Effector memory CD8-positive, alpha-beta T cell (primary cell): Measurements from ENCODE around the gene ZMIZ1.

Source experiments
- ATAC-seq: fragments of 150-1000 bp; cut with Tn5 transposase; replicated peaks from 2 replicates; pipeline ENCODE4 v1.10.0; 2021; ENCODE audit warnings: mild to moderate bottlenecking, moderate library complexity
- DNase-seq, 3 experiments: peaks; one replicate each; pipeline ENCODE4 v3.0.0; 2021
- H3K27ac Mint-ChIP-seq, 2 donors: one replicate each; pipeline ENCODE4 v1.8.0; 2022; ENCODE audit warnings: mild to moderate bottlenecking in 2 of 2, mixed read lengths in 2 of 2, moderate library complexity in 2 of 2
- H3K27me3 Mint-ChIP-seq, 2 donors: one replicate each; pipeline ENCODE4 v1.8.0; 2022; ENCODE audit warnings: mixed read lengths in 2 of 2
- H3K36me3 Mint-ChIP-seq: one replicate; pipeline ENCODE4 v1.8.0; 2022; ENCODE audit warnings: mild to moderate bottlenecking, moderate library complexity, mixed read lengths; ENCODE audit not compliant: insufficient read depth
- H3K4me1 Mint-ChIP-seq, 2 donors: one replicate each; pipeline ENCODE4 v1.8.0; 2022; ENCODE audit warnings: low read depth in 2 of 2, mixed read lengths in 2 of 2
- H3K4me3 Mint-ChIP-seq, 2 donors: one replicate each; pipeline ENCODE4 v1.8.0; 2022; ENCODE audit warnings: mild to moderate bottlenecking in 2 of 2, mixed read lengths in 2 of 2, moderate library complexity in 2 of 2
- H3K9me3 Mint-ChIP-seq, 2 donors: one replicate each; pipeline ENCODE4 v1.8.0; 2022; ENCODE audit warnings: mixed read lengths in 2 of 2

ZMIZ1 gene

DNA sequence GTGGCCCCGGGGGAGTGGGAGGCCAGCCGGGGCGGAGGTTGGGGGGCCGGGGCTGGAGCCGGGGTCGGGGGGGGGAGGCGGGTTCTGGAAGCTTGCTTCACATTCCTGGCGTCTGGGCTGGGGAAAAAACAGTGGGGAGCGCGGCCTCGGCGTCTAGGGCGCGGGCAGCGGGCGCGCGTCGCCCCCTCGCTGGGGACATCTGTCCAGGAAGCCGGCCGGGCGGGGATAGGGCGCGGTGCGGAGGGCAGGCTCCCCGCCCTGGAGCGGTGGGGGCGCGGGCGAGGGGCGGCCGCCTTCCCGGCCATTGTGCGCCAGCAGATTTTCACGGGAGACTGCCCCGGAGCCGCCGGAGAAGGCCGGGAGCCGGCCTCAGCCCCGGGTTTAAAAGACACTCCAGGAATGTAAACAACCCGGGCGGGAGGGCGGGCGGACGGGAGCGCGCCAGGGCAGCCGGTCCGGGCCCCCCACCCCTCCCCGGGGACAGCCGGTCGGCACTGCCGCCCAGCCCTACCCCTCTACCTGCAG, 1.4 kb downstream of the ZMIZ1 start:
- peak overlapping the region; percentile 68 to 88 for H3K4me3 Mint-ChIP-seq
- no peak for ATAC-seq
- H3K4me1 Mint-ChIP-seq = peaks cover 24 to 27% of the 10 kb centered on the region in 2 donors
- H3K9me3 Mint-ChIP-seq = no peaks in the 10 kb centered on the region
- no peaks in the 10 kb centered on the region for H3K27me3 Mint-ChIP-seq
- DNase-seq = no peak
- peaks cover 13% of the 10 kb centered on the region for H3K36me3 Mint-ChIP-seq
- H3K27ac Mint-ChIP-seq = peak overlapping the region; percentile 67 to 83

DNA sequence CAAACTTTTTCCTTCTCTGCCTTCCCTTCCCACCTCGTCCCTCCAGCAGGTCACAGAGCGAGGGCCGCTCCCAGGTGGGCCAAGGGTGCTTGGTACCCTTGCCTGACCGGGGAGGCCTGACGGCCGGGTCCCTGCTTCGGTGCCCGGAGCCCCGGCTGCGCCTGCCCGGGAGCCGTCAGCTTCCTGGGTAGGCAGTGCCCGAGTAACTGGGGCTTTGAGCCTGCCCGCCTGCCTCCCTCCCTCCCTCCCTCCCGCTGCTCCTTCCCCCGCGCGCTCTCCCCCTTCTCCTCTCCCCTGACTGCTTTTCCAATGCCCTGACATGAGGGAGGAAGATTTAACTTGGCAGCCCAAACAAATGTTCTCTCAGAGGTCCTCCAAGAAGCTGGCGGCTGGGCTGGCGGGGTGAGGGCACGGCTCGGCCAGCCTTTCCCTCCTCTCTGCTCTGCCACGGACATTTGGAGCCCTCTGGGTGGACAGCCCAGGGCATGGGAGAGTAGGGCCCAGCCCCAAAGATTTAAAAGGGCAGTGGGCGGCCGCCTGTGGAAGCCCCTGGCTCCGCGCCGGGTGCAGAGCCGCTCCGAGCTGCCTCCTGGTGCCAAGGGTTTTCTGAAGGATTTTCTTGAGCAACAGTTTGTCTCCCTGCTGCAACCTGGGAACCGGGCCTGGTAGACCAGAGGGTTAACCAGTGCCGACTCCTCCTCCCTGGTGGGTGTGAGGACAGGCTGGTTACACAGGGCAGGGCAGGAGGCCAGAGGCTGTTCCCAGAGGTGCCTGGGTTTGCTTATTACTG, 2.0 kb downstream of the ZMIZ1 start:
- DNase-seq (peak in 1 of 3 experiments; percentile 11), ATAC-seq (no peak)
- Mint-ChIP-seq H3K27ac (peak overlapping the region in 1 of 2 donors; percentile 63), H3K36me3 (peaks cover 13% of the 10 kb centered on the region), H3K4me3 (peak overlapping the region; percentile 68 to 88), H3K9me3 (no peaks in the 10 kb centered on the region), H3K27me3 (no peaks in the 10 kb centered on the region), H3K4me1 (peaks cover 22% of the 10 kb centered on the region in 2 donors)

GRCh38 chr10:79071396-79071923, 2.7 kb downstream of the ZMIZ1 start:
- H3K27me3 Mint-ChIP-seq = no peaks in the 10 kb centered on the region
- H3K4me3 Mint-ChIP-seq = peak overlapping the region; percentile 68 to 88
- DNase-seq (no peak), ATAC-seq (no peak)
- H3K9me3 Mint-ChIP-seq = no peaks in the 10 kb centered on the region
- H3K27ac Mint-ChIP-seq = peak overlapping the region in 1 of 2 donors; percentile 63
- H3K4me1 Mint-ChIP-seq = peaks cover 22 to 25% of the 10 kb centered on the region in 2 donors
- H3K36me3 Mint-ChIP-seq = peaks cover 13% of the 10 kb centered on the region

GRCh38 chr10:79072041-79072441, 3.3 kb downstream of the ZMIZ1 start:
- peak overlapping the region; percentile 18 to 68 for H3K4me3 Mint-ChIP-seq
- DNase-seq = no peak
- peaks cover 13% of the 10 kb centered on the region for H3K36me3 Mint-ChIP-seq
- peaks cover 23 to 27% of the 10 kb centered on the region in 2 donors for H3K4me1 Mint-ChIP-seq
- H3K9me3 Mint-ChIP-seq = no peaks in the 10 kb centered on the region
- no peak for ATAC-seq
- H3K27ac Mint-ChIP-seq = peak overlapping the region in 1 of 2 donors; percentile 44
- no peaks in the 10 kb centered on the region for H3K27me3 Mint-ChIP-seq

GRCh38 chr10:79072994-79073645, 4.4 kb downstream of the ZMIZ1 start:
- Mint-ChIP-seq H3K4me3 (no peak overlapping the region), H3K36me3 (peaks cover 13% of the 10 kb centered on the region)

DNA sequence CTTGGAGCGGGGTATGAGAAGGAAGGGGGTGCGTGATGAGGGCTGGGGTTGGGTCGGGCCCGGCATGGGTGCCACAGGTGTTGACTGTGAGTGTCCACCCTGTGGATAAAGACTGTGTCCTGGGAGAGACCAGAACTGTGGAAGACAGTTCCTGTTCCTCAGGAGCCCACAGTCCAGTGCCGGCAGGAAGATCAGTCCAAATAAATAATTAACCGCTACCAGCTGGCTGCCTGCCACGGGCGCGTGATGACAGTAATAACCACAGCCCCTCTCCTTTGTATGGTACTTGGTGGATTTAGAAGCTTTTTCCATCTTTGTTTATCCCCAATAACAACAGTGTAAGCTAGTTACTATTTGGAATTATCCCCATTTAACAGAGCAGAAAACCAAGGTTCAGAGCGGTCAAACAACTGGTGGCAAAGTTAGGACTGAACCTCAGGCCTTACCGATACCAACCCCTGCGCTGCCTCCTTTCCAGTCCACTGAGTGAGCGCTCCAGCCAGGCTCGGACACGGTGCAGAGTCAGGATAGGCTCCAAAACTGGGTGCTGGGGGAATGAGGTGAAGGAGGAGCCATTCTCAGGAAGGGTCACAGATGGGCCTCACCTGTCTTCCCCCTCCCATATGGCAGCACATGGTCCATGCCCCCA, 5.1 kb downstream of the ZMIZ1 start:
- Mint-ChIP-seq H3K4me3 (no peak overlapping the region), H3K27me3 (no peaks in the 10 kb centered on the region), H3K9me3 (no peaks in the 10 kb centered on the region), H3K27ac (no peak overlapping the region), H3K36me3 (peaks cover 9% of the 10 kb centered on the region), H3K4me1 (peaks cover 14 to 19% of the 10 kb centered on the region in 2 donors)
- no peak for ATAC-seq
- DNase-seq = no peak

More at GRCh38 chr10:79072994-79073645, 4.4 kb downstream of the ZMIZ1 start:
- Mint-ChIP-seq H3K9me3 (no peaks in the 10 kb centered on the region), H3K27ac (peak overlapping the region in 1 of 2 donors; percentile 44), H3K4me1 (peaks cover 16 to 21% of the 10 kb centered on the region in 2 donors), H3K27me3 (no peaks in the 10 kb centered on the region)
- no peak for ATAC-seq
- DNase-seq = no peak

DNA sequence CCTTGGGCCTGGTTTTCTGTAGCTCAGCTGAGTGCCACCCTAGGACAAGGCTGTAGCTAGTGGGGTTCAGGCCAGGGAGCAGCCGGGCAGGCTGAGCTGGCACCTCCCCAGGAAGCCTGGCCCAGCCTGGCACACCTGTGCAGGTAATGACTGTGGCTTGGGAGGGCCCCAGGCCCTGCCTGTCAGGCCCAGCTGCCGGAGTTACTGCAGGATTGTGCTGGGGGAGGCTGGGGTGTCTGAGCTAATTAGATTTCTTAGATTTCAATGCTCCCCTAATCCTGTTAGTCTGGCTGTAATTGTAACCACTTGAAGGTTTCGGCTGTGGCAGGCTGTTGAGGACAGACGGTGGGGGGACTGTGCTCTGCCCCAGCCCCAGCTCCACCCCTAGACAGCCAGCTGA, 6.0 kb downstream of the ZMIZ1 start:
- Mint-ChIP-seq H3K9me3 (no peaks in the 10 kb centered on the region), H3K27ac (no peak overlapping the region), H3K4me1 (peaks cover 11 to 19% of the 10 kb centered on the region in 2 donors), H3K27me3 (no peaks in the 10 kb centered on the region), H3K36me3 (peaks cover 9% of the 10 kb centered on the region), H3K4me3 (no peak overlapping the region)
- DNase-seq (no peak), ATAC-seq (no peak)

GRCh38 chr10:79075418-79075817, 6.7 kb downstream of the ZMIZ1 start:
- DNase-seq (no peak), ATAC-seq (no peak)
- H3K36me3 Mint-ChIP-seq = peaks cover 9% of the 10 kb centered on the region
- no peaks in the 10 kb centered on the region for H3K9me3 Mint-ChIP-seq
- no peaks in the 10 kb centered on the region for H3K27me3 Mint-ChIP-seq
- H3K27ac Mint-ChIP-seq = no peak overlapping the region
- no peak overlapping the region for H3K4me3 Mint-ChIP-seq
- peaks cover 8 to 21% of the 10 kb centered on the region in 2 donors for H3K4me1 Mint-ChIP-seq

DNA sequence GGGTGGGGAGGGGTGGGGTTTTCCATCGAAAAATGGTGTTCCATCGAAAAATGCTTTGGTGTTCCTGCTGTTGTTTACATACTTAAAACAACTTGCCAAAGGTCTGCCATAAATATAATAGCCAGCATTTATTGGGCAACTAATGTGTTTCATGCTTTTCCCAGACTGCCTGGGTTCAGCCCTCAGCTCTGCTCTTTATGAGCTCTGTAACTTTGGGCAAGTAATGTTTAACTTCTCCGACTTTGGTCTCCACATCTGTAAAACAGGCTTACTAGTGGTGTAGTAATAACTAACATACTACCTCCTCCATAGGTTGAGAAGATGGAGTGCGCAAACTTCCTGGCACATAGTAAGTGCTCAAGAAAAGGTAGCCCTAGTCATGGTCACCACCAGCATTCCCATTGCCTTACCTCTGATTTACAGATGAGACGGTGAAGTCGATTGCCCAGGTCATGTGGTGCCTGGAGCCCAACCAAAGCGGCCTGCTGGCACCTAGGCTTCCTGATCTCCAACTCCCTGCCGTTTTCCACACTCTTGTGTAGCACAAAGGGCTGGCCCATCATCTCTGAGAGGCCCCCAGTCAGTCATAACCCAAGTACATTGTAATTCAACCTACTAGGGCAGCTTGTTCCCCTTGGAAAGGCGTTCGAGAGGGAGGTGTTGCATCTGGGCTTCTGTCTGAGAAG, 8.9 kb downstream of the ZMIZ1 start:
- DNase-seq (no peak), ATAC-seq (no peak)
- no peak overlapping the region for H3K27ac Mint-ChIP-seq
- H3K4me1 Mint-ChIP-seq = peaks cover 8 to 21% of the 10 kb centered on the region in 2 donors
- H3K9me3 Mint-ChIP-seq = no peaks in the 10 kb centered on the region
- no peaks in the 10 kb centered on the region for H3K27me3 Mint-ChIP-seq
- peaks cover 4% of the 10 kb centered on the region for H3K36me3 Mint-ChIP-seq
- no peak overlapping the region for H3K4me3 Mint-ChIP-seq

DNA sequence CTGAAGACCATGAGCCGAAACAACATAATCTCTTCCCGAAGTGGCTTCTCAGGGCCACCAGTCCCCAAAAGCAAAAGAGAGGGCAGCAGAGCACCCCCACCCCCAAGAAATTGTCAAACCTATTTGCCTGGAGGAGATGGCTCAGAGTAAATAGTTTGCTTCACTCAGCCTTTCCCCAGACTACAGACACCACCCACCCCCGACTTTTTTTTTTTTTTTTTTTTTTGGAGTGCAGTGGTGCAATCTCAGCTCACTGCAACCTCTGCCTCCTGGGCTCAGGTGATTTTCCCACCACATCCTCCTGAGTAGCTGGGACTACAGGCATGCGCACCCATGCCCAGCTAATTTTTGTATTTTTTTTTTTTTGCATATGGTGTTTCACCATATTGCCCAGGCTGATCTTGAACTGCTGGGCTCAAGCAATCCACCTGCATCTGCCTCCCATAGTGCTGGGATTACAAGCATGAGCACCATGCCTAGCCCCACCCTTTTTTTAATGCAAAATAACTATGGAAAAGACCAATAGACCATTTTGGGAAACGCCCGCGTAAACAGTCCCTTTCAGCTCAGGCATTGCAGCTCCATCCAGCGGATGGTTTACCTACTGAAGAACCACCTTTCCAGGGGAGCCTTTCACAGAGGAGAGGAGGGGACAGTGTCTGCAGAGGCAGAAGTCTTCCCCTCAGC, 9.7 kb downstream of the ZMIZ1 start:
- Mint-ChIP-seq H3K27me3 (no peaks in the 10 kb centered on the region), H3K4me3 (peak overlapping the region in 1 of 2 donors; percentile 27), H3K27ac (peak overlapping the region in 1 of 2 donors; percentile 66), H3K9me3 (no peaks in the 10 kb centered on the region), H3K4me1 (peaks cover 11 to 25% of the 10 kb centered on the region in 2 donors), H3K36me3 (peaks cover 4% of the 10 kb centered on the region)
- ATAC-seq (no peak), DNase-seq (no peak)

GRCh38 chr10:79079054-79079397, 10.3 kb downstream of the ZMIZ1 start:
- H3K27ac Mint-ChIP-seq = peak overlapping the region in 1 of 2 donors; percentile 66
- no peaks in the 10 kb centered on the region for H3K27me3 Mint-ChIP-seq
- H3K4me1 Mint-ChIP-seq = peaks cover 12 to 29% of the 10 kb centered on the region in 2 donors
- no peak for ATAC-seq
- H3K4me3 Mint-ChIP-seq = no peak overlapping the region
- DNase-seq = no peak
- peaks cover 4% of the 10 kb centered on the region for H3K36me3 Mint-ChIP-seq
- H3K9me3 Mint-ChIP-seq = no peaks in the 10 kb centered on the region

DNA sequence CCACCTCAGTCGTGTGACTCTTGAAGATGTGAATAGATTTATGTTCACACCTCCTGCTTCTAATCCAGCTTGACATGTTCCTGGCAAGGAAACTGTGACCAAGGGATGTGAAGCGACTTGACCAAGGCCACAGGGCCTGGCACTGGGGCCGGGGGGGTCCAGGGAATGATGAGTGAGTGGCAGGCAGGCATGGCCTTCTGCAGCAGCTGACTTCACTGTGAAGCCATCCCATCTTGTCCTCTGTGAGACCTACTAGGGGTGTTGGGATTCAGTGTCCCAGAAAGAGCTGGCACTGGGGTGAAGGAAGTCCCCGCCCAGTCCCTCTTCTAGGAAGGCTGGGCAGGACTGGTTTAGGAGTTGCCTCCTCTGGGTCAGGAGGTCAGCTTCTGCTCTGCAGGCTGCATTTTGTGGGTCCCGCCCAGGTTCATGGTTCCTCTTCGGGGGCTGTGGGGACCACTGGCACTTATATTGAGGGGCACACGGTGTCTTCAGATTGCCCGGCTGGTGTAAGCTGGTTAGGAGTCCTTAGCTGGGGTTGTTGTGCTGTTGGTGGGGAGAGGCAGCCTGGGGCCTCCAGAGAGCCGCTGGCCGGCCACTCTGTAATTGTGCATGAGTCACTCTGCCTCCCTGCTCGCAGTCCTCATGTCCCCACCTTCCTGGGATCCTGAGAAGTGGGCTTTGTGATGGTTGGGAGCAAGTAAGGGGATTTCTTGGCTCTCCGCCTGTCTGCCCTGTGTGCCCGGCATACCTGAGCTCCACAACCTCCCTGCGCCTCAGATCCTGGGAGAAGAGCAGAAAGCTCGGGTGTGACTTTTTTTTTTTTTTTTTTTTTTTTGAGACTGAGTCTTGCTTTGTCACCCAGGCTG, 11.0 kb downstream of the ZMIZ1 start:
- Mint-ChIP-seq H3K27ac (no peak overlapping the region), H3K9me3 (no peaks in the 10 kb centered on the region), H3K36me3 (peaks cover 4% of the 10 kb centered on the region), H3K4me3 (no peak overlapping the region), H3K4me1 (peaks cover 14 to 35% of the 10 kb centered on the region in 2 donors), H3K27me3 (no peaks in the 10 kb centered on the region)
- no peak for ATAC-seq
- no peak for DNase-seq
